Gastrocnemius medialis (tissue), 4 donors: ENCODE results near the gene PLEKHG3. TPM values are rescaled to one million over a fixed set of nuclear protein-coding genes. Genes with fewer than 3 reads are reported as not detected.
A peak's percentile ranks its signal among the peaks of the same experiment; 100 is the strongest.
"Not testable (repeated sequence)": the region's sequence is repeated elsewhere in the genome, so short reads cannot be mapped to it uniquely, and the experiment has no call there.

ENCODE experiments used
- ATAC-seq, 2 donors: fragments of 150-250 bp; one replicate each; pipeline ENCODE4 v1.9.1; 2016
- DNase-seq, 2 donors: peaks; one replicate each; pipeline ENCODE4 v3.0.0-alpha.2; 2019
- H3K27ac ChIP-seq, 4 donors: fragments of 200-600 bp; sonication (generic); 1 replicate in 1 of 4; 2 replicates in 3 of 4; pipeline ENCODE4 v1.5.1; 2016 to 2018; ENCODE audit warnings: mild to moderate bottlenecking in 2 of 4, moderate library complexity in 1 of 4
- H3K27me3 ChIP-seq, 3 donors: fragments of 200-600 bp; sonication (generic) in 2 of 3; 1 replicate in 1 of 3; 2 replicates in 2 of 3; pipeline versions ENCODE4 v1.5.1 to v1.6.0; 2016 to 2019; ENCODE audit warnings: mild to moderate bottlenecking in 1 of 3, moderate library complexity in 1 of 3
- H3K36me3 ChIP-seq, 2 donors: fragments of 200-600 bp; sonication (generic) in 1 of 2; one replicate each; pipeline ENCODE4 v1.5.1; 2017 to 2018
- H3K4me1 ChIP-seq, 2 donors: fragments of 200-600 bp; sonication (generic) in 1 of 2; one replicate each; pipeline ENCODE4 v1.5.1; 2016 to 2017; ENCODE audit warnings: mild to moderate bottlenecking in 2 of 2
- H3K4me3 ChIP-seq, 4 donors: fragments of 200-600 bp; sonication (generic) in 3 of 4; 1 replicate in 1 of 4; 2 replicates in 3 of 4; pipeline ENCODE4 v1.5.1; 2016 to 2019; ENCODE audit warnings: mild to moderate bottlenecking in 2 of 4
- H3K9me3 ChIP-seq, 3 donors: fragments of 200-600 bp; sonication (generic) in 2 of 3; 1 replicate in 1 of 3; 2 replicates in 2 of 3; pipeline ENCODE4 v1.5.1; 2016 to 2019
- CTCF ChIP-seq, 5 experiments: fragments of 450-650 bp in 3 of 5; fragments of 200-600 bp in 2 of 5; sonication (generic) in 2 of 5; IDR thresholded peaks in 4 of 5; conservative IDR thresholded peaks in 1 of 5; 1 replicate in 4 of 5; 2 replicates in 1 of 5; pipeline ENCODE4 v1.5.1; 2016 to 2019; ENCODE audit warnings: antibody characterized with exemption in 5 of 5, mild to moderate bottlenecking in 3 of 5, moderate library complexity in 3 of 5
- POLR2A ChIP-seq, 2 donors: fragments of 450-650 bp; IDR thresholded peaks; one replicate each; pipeline ENCODE4 v1.6.1; 2017; ENCODE audit warnings: antibody characterized with exemption in 2 of 2, mild to moderate bottlenecking in 2 of 2, moderate library complexity in 2 of 2
- in situ Hi-C, 4 donors: fragments of 200-750 bp; cut with MboI; loops; one replicate each; pipeline versions ENCODE4 v1.15.0 to v1.8.0; 2017; ENCODE audit warnings: low sequenced_read_pairs in 4 of 4
- intact Hi-C: fragments of 100-400 bp; cut with DNase I; formaldehyde crosslinking; loops from one replicate; pipeline ENCODE4 v1.15.1; 2023; ENCODE audit warnings: low total_unique reads
- total RNA-seq, 4 donors: library from RNA; depleted of rRNA; stranded (reverse); fragments of >200 nt; gene quantifications; one replicate each; pipeline versions ENCODE4 v1.1.0 to v1.2.3, GENCODE V29; 2016

The PLEKHG3 gene
- 10 to 100 TPM in 3 of 4 donors, 1 to 10 TPM in 1; 8.8 to 18.8 (median 14.5) TPM for total RNA-seq

DNA sequence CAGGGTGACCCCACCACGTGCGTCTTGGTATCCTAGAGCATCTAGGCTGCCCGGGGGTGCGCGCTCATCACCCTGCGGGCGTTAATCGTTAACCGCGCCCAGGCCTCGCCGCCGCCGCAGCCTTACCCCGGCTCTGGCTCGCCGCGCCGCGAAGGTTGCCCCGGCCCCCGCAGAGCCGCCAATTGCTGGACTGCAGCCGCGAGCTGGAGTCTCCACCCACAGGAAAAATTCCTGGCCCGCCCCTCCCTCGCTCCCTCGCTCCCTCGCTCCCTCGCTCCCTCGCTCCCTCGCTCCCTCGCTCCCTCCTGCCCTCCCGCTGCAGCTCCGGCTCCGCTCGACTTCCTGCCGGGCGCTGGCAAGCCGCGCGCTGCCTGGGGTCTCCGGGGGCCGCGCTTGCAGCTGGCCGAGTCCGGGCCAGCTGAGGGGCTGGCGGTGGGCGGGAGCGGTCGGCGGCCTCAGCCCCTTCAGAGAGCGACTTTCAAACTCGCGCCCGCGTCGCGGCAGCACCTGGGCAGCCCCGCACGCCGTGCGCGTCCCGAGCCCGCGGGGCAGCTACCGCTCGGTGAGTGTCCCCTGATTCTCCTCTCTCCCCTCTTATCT, at the start of gene PLEKHG3:
Gene PLEKHG3, plus strand, starts transcription at position 282 of the 600 bp plus-strand sequence. CDS start 23,208 bp downstream, outside the sequence.
- H3K4me3 ChIP-seq, result peak within 1 kb of the TSS; percentile 52 to 88 (median 62)
- peak; percentile 19 to 31 for TF ChIP-seq POLR2A (IDR thresholded peaks at IDR 0.05)
- TF ChIP-seq CTCF (IDR thresholded peaks at IDR 0.05 in 4 of 5, conservative IDR thresholded peaks at IDR 0.05 in 1 of 5), result no peak
- ATAC-seq, result peak; percentile 60 to 63
- in situ Hi-C loops, result no loop called here
- H3K36me3 ChIP-seq, result no peaks in the 10 kb centered on the region
- peak in 1 of 2 donors; percentile 33 for DNase-seq
- peaks cover 3 to 7% (median 5%) of the 10 kb centered on the region in 3 donors for H3K27me3 ChIP-seq
- H3K27ac ChIP-seq, result peak within 1 kb of the TSS; percentile 52 to 75 (median 74)
- H3K9me3 ChIP-seq, result no peaks in the 10 kb centered on the region
- H3K4me1 ChIP-seq, result peaks cover 9 to 11% of the 10 kb centered on the region in 2 donors
- intact Hi-C loops, result no loop called here

DNA sequence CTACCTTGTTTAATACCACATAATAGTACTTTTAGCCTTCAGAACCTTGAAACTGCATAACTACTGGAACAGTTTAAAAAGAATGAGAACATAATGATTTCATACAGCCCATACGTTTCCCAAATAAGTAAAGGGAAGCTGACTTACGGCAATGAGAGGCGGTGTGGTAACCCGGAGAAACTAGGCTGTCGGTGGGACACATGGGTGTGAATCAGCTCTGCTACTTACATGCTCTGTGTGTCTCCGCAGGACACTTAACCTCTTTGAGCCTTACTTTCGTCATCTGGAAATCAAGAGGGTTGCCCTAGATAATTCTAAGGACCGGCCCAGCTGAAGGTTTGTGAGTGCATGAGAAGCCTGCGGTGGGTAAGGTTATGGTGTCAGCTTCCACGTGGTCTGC, 49.3 kb upstream of the PLEKHG3 start:
- DNase-seq (no peak), ATAC-seq (peak; percentile 51 to 74)
- Histone ChIP-seq H3K27me3 (no peaks in the 10 kb centered on the region), H3K4me1 (peaks cover 10 to 14% of the 10 kb centered on the region in 2 donors), H3K9me3 (no peaks in the 10 kb centered on the region), H3K36me3 (no peaks in the 10 kb centered on the region), H3K4me3 (no peak overlapping the region), H3K27ac (peak overlapping the region; percentile 27 to 63 (median 35))
- TF ChIP-seq CTCF (IDR thresholded peaks at IDR 0.05 in 4 of 5, conservative IDR thresholded peaks at IDR 0.05 in 1 of 5) (no peak), POLR2A (IDR thresholded peaks at IDR 0.05) (no peak)
- intact Hi-C loops, result no loop called here
- in situ Hi-C loops, result no loop called here

DNA sequence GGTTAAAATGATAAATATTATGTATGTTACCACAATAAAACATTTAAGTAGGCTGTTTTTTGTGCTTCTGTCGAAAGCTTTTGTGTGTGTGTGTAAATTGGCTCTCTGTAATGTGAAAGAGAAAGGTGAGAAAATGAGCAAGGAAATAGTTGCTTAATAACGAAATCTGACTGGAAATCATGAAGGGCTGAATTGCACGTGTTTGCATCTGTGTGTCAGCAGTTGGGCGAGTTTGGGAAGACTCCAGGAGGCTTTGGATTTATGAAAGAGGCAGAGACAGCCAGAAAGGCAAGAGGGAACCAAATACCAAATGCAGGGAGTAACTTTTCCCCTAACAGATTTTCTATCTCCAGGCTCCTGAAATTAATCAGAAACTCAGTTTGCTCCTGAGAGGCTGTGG, 47.2 kb upstream of the PLEKHG3 start:
- Histone ChIP-seq H3K27me3 (no peaks in the 10 kb centered on the region), H3K36me3 (no peaks in the 10 kb centered on the region), H3K4me1 (peaks cover 10 to 14% of the 10 kb centered on the region in 2 donors), H3K27ac (no peak overlapping the region), H3K4me3 (no peak overlapping the region), H3K9me3 (no peaks in the 10 kb centered on the region)
- TF ChIP-seq POLR2A (IDR thresholded peaks at IDR 0.05), result no peak
- TF ChIP-seq CTCF (IDR thresholded peaks at IDR 0.05 in 4 of 5, conservative IDR thresholded peaks at IDR 0.05 in 1 of 5), result no peak
- intact Hi-C loops, result no loop called here
- ATAC-seq (peak; percentile 42 to 53), DNase-seq (peak; percentile 39 to 55)
- in situ Hi-C loops, result no loop called here

- in situ Hi-C loops, result no loop called here
- Histone ChIP-seq H3K27me3 (no peaks in the 10 kb centered on the region), H3K4me1 (peaks cover 10 to 14% of the 10 kb centered on the region in 2 donors), H3K4me3 (no peak overlapping the region), H3K9me3 (no peaks in the 10 kb centered on the region), H3K36me3 (no peaks in the 10 kb centered on the region), H3K27ac (no peak overlapping the region)
- intact Hi-C loops, result no loop called here
- ATAC-seq, result no peak
- DNase-seq, result no peak
- TF ChIP-seq POLR2A (IDR thresholded peaks at IDR 0.05) (no peak), CTCF (IDR thresholded peaks at IDR 0.05 in 4 of 5, conservative IDR thresholded peaks at IDR 0.05 in 1 of 5) (no peak)
Measured at GRCh38 chr14:64658201-64658600, 46.0 kb upstream of the PLEKHG3 start.

GRCh38 chr14:64658700-64659264, 45.4 kb upstream of the PLEKHG3 start:
- ATAC-seq, intact Hi-C loops, H3K9me3 ChIP-seq, H3K27me3 ChIP-seq, H3K36me3 ChIP-seq, DNase-seq, H3K27ac ChIP-seq, H3K4me3 ChIP-seq, in situ Hi-C loops: not testable (repeated sequence)
- peaks cover 10 to 14% of the 10 kb centered on the region in 2 donors for H3K4me1 ChIP-seq
